GM12801 (cell line): ENCODE data around the gene LDHAL6B.

Experiments
- CTCF ChIP-seq: IDR thresholded peaks from one replicate; pipeline ENCODE4 v1.5.1; 2011; ENCODE audit warnings: control low read depth; ENCODE audit not compliant: insufficient read length; ENCODE audit errors: extremely low read depth

The LDHAL6B gene

DNA sequence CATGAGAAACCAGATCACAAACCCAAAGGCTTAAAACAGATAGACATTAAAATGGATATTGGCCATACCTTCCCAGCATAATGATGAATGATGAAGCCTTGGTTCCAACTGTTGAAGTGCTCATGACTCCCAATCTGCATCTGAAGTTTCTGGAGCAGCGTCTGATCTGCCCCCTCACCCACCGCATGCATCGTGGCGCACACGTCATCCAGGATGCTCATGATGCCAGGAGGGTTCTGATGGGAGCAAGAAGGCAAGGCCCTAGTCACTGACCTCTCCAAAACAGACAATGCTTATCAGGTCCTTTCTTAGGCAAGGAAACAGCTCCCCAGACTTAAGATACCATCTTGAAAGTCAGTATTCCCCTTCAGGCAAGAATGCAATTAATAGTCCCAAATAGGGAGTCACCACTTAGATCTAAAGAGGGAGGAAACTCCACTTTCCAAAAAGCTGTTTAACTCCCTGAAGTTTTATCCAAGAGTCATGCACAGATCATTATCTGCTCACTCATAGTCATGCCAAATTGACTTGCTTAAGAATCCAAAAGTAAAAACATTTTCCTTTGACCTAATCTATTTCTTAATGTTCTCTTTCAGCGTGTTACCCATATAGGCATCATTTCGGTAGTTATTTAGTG is 2.1 kb downstream of the LDHAL6B start:
- no peak for TF ChIP-seq CTCF

DNA sequence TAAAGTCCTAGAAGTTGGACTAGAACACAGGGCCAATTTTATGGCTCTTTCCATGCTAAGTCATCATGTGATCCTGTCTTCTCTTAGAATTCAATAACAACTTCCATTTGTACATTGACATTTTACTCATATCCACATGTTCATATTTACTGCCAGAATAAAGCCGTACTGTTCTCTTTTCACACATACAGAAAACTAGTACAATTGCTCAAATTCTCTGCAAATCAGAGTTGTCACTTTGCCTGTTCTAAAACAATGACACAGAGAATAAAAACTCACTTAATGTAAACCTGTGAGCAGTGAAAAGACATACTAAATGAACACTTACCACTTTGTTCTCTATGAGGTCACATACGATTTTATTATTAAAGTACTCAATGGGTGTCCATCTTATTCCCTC is 3.5 kb downstream of the LDHAL6B start:
- TF ChIP-seq CTCF = no peak

DNA sequence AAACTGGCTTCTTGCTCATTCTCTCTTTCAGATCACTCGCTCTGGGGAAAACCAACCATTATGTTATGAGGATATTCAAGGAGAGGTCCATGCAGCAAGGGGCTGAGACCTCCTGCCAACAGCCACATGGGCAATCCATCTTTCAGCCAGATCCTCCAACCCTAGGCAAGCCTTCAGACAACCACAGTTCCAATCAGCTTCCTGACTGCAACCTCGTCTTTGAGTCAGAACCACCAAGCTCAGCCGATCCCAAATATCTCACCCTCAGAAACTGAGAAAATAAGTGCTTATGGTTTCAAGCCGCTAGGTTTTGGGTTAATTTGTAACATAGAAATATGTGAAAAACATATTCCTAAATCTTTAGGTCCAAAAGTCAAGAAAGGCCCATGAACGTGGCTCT is 10.3 kb downstream of the LDHAL6B start:
- TF ChIP-seq CTCF = no peak

- no peak for TF ChIP-seq CTCF
Observed at GRCh38 chr15:59217876-59218498, 11.3 kb downstream of the LDHAL6B start.

- TF ChIP-seq CTCF = no peak
Observed at GRCh38 chr15:59218710-59219109, 12.1 kb downstream of the LDHAL6B start.

DNA sequence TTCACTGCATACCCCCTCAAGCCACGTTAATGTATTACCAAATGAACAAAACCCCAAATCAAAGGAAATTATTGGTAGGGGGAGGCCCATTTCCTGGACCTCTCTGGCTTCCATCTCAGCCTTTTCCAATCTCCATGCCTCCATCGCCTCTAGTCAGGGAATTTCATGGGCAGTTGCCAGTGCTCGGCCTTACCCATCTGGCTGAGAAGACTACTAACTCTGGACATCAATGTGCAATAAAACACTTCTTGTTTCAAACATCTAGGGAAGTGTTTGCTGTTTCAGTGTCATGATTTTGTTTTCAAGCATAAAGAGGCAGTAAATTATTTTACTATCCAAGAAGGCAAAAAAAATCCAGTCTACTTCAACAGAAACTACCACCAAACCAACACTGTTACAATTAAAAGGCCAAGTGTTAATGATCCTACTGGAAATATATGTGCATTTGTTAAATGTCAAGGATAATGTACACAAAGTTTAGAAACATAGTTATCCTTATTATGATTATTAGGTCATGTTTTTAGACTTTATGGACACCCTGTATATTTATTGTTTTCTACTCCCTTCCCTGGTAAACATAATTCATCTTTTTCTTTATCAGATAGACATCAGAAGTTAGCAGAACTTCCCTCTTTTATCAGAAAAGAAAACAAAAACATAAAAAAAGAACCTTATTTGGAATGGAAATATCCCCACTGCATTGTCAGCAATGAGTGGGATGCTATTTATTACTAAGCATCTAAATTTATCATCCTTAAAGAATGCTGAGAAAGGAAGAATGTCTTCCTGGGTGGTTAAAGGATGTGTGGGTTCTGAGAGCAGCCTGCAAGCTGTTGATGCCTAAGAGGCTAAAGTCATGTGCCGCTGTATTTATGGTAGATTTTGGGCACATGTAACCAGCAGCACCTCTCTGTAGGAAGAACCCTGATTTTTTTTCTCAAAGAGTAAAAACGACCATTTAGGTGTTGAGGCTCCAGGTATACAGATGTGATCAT is 15.2 kb downstream of the LDHAL6B start:
- TF ChIP-seq CTCF = no peak

GRCh38 chr15:59222906-59223550 is 16.4 kb downstream of the LDHAL6B start:
- TF ChIP-seq CTCF = no peak
